Keratinocyte (primary cell): ENCODE measurements around the gene AATF. TPM values are rescaled to one million over a fixed set of nuclear protein-coding genes. Genes with fewer than 3 reads are reported as not detected.
A peak's percentile ranks its signal among the peaks of the same experiment; 100 is the strongest.

Source experiments
- DNase-seq: peaks from one replicate; pipeline ENCODE4 v3.0.0-alpha.2; 2011; ENCODE audit warnings: low read depth, missing footprints, low spot score
- FAIRE-seq: peaks from 2 replicates; lab custom pipeline; 2011; peaks lifted over from hg19 to GRCh38; lab: Jason Lieb, UNC
- H2AFZ ChIP-seq: 2 replicates; pipeline ENCODE4 v1.6.0; 2012; ENCODE audit warnings: low read length, control low read depth, inconsistent platforms; ENCODE audit not compliant: control insufficient read depth
- H3K27ac ChIP-seq: 2 replicates; pipeline ENCODE4 v1.5.1; 2011; ENCODE audit warnings: low read length; ENCODE audit not compliant: control insufficient read depth, insufficient read depth
- H3K27me3 ChIP-seq: 3 replicates; pipeline ENCODE4 v1.6.0; 2011; ENCODE audit warnings: low read length; ENCODE audit not compliant: control insufficient read depth, insufficient read depth; ENCODE audit errors: extremely low read depth
- H3K36me3 ChIP-seq, 2 experiments: 2 replicates in 1 of 2; 3 replicates in 1 of 2; pipeline ENCODE4 v1.5.1; 2011; ENCODE audit warnings: low read length in 2 of 2, mild to moderate bottlenecking in 1 of 2; ENCODE audit not compliant: control insufficient read depth in 2 of 2, insufficient read depth in 2 of 2; ENCODE audit errors: extremely low read depth in 1 of 2
- H3K4me1 ChIP-seq: 3 replicates; pipeline ENCODE4 v1.5.1; 2011; ENCODE audit warnings: low read length; ENCODE audit not compliant: control insufficient read depth, insufficient read depth; ENCODE audit errors: extremely low read depth
- H3K4me2 ChIP-seq: 3 replicates; pipeline ENCODE4 v1.6.0; 2011; ENCODE audit warnings: low read depth, low read length; ENCODE audit not compliant: control insufficient read depth, insufficient read depth; ENCODE audit errors: extremely low read depth
- H3K4me3 ChIP-seq, 3 experiments: fragments of 200-600 bp in 1 of 3; sonication (generic) in 1 of 3; 2 replicates in 2 of 3; 3 replicates in 1 of 3; pipeline ENCODE4 v1.5.1; 2011 to 2016; ENCODE audit warnings: low read length in 3 of 3, mild to moderate bottlenecking in 3 of 3, control low read depth in 2 of 3, inconsistent platforms in 1 of 3, low read depth in 1 of 3, mixed read lengths in 1 of 3, mixed run types in 1 of 3, moderate library complexity in 1 of 3; ENCODE audit not compliant: control insufficient read depth in 2 of 3, insufficient read depth in 2 of 3; ENCODE audit errors: extremely low read depth in 1 of 3
- H3K79me2 ChIP-seq: 2 replicates; pipeline ENCODE4 v1.6.0; 2012; ENCODE audit warnings: low read length; ENCODE audit not compliant: control insufficient read depth, insufficient read depth
- H3K9ac ChIP-seq: 3 replicates; pipeline ENCODE4 v1.6.0; 2011; ENCODE audit warnings: low read length; ENCODE audit not compliant: control insufficient read depth, insufficient read depth; ENCODE audit errors: extremely low read depth
- H3K9me1 ChIP-seq: 3 replicates; pipeline ENCODE4 v1.6.0; 2011; ENCODE audit warnings: low read length; ENCODE audit not compliant: control insufficient read depth, insufficient read depth; ENCODE audit errors: extremely low read depth
- H3K9me3 ChIP-seq: 2 replicates; pipeline ENCODE4 v1.5.1; 2012; ENCODE audit warnings: low read depth, low read length; ENCODE audit not compliant: control insufficient read depth
- H4K20me1 ChIP-seq: 3 replicates; pipeline ENCODE4 v1.6.0; 2011; ENCODE audit warnings: low read length; ENCODE audit not compliant: control insufficient read depth, insufficient read depth; ENCODE audit errors: extremely low read depth
- CTCF ChIP-seq, 3 experiments: IDR thresholded peaks in 1 of 3; conservative IDR thresholded peaks in 1 of 3; optimal IDR thresholded peaks in 1 of 3; 2 replicates in 2 of 3; 3 replicates in 1 of 3; pipeline versions ENCODE3 to v1.5.1; 2011; ENCODE audit warnings: low read length in 3 of 3, mild to moderate bottlenecking in 3 of 3, moderate library complexity in 2 of 3, control low read depth in 1 of 3, inconsistent platforms in 1 of 3; ENCODE audit not compliant: insufficient read depth in 2 of 3; ENCODE audit errors: extremely low read depth in 1 of 3
- EZH2 ChIP-seq: IDR thresholded peaks from one replicate; pipeline ENCODE4 v1.6.1; 2012; ENCODE audit warnings: inconsistent platforms, mild to moderate bottlenecking, low read length, moderate library complexity
- dilution Hi-C: fragments of 300-500 bp; cut with MboI; formaldehyde crosslinking; loops from one replicate; pipeline ENCODE4 v1.7.0; 2020; ENCODE audit warnings: low sequenced_read_pairs; ENCODE audit not compliant: extremely low pct_ligation_motif_present
- polyA plus RNA-seq, 5 experiments: library from polyadenylated mRNA; depleted of rRNA in 3 of 5; stranded (reverse) in 3 of 5; stranded (forward) in 1 of 5; unstranded in 1 of 5; fragments of >200 nt; gene quantifications; 1 replicate in 1 of 5; 2 replicates in 3 of 5; 3 replicates in 1 of 5; pipeline versions ENCODE4 v1.2.1 to v1.2.3, GENCODE V29; 2011 to 2012; ENCODE audit warnings: missing spikeins in 2 of 5, low read depth in 1 of 5, low replicate concordance in 1 of 5

Gene AATF
- polyA plus RNA-seq, 1 donor (not counting 4 experiments of a cell fraction or from before 2014, with no cell fraction given), result 30.4 TPM

GRCh38 chr17:36932694-36933511, 15.9 kb upstream of the AATF start:
- no peak overlapping the region for H3K9ac ChIP-seq
- H3K4me2 ChIP-seq, result peak overlapping the region; percentile 67
- dilution Hi-C loops, result no loop called here
- TF ChIP-seq EZH2 (peak; percentile 76), CTCF (optimal IDR thresholded peaks at IDR 0.05 in 1 of 3, IDR thresholded peaks at IDR 0.05 in 1 of 3, conservative IDR thresholded peaks at IDR 0.05 in 1 of 3; ENCODE audit: extremely low read depth in 1 of 3, insufficient read depth in 2 of 3, low read length in 3 of 3) (no peak)
- peaks cover 52% of the 10 kb centered on the region for H3K4me1 ChIP-seq
- no peaks in the 10 kb centered on the region for H3K9me3 ChIP-seq
- H3K4me3 ChIP-seq, result peak overlapping the region in 1 of 3 experiments; percentile 26
- peaks cover 88% of the 10 kb centered on the region for H3K27me3 ChIP-seq
- DNase-seq, result no peak
- no peaks in the 10 kb centered on the region for H3K9me1 ChIP-seq
- no peak overlapping the region for H3K27ac ChIP-seq
- FAIRE-seq, result no peak
- H4K20me1 ChIP-seq, result no peaks in the 10 kb centered on the region
- no peak overlapping the region for H2AFZ ChIP-seq
- no peaks in the 10 kb centered on the region for H3K36me3 ChIP-seq
- peaks cover 1% of the 10 kb centered on the region for H3K79me2 ChIP-seq

- H3K9ac ChIP-seq, result no peak overlapping the region
- H3K27me3 ChIP-seq, result peaks cover 96% of the 10 kb centered on the region
- H3K4me1 ChIP-seq, result peaks cover 59% of the 10 kb centered on the region
- H3K79me2 ChIP-seq, result peaks cover 6% of the 10 kb centered on the region
- DNase-seq (no peak), FAIRE-seq (no peak)
- H4K20me1 ChIP-seq, result no peaks in the 10 kb centered on the region
- no peak overlapping the region for H2AFZ ChIP-seq
- dilution Hi-C loops, result no loop called here
- no peaks in the 10 kb centered on the region for H3K9me3 ChIP-seq
- H3K9me1 ChIP-seq, result no peaks in the 10 kb centered on the region
- TF ChIP-seq EZH2 (no peak), CTCF (optimal IDR thresholded peaks at IDR 0.05 in 1 of 3, IDR thresholded peaks at IDR 0.05 in 1 of 3, conservative IDR thresholded peaks at IDR 0.05 in 1 of 3; ENCODE audit: extremely low read depth in 1 of 3, insufficient read depth in 2 of 3, low read length in 3 of 3) (no peak)
- H3K4me2 ChIP-seq, result peak overlapping the region; percentile 67
- H3K27ac ChIP-seq, result no peak overlapping the region
- no peaks in the 10 kb centered on the region for H3K36me3 ChIP-seq
- H3K4me3 ChIP-seq, result peak overlapping the region in 1 of 3 experiments; percentile 66
Measured at GRCh38 chr17:36933512-36934143, 15.1 kb upstream of the AATF start.
